Omental fat pad (tissue), 4 donors: Measurements from ENCODE around the gene SOX4. TPM values are rescaled to one million over a fixed set of nuclear protein-coding genes. Genes with fewer than 3 reads are reported as not detected.
"Not testable (repeated sequence)": the region's sequence is repeated elsewhere in the genome, so short reads cannot be mapped to it uniquely, and the experiment has no call there.

Experiments
- ATAC-seq: fragments of 150-250 bp; one replicate; pipeline ENCODE4 v1.9.1; 2016; ENCODE audit warnings: mild to moderate bottlenecking, moderate library complexity; ENCODE audit not compliant: low FRiP score
- DNase-seq: peaks from one replicate; pipeline ENCODE4 v3.0.0-alpha.2; 2019; ENCODE audit warnings: low spot score
- total RNA-seq, 4 donors: library from RNA; depleted of rRNA; stranded (reverse); fragments of >200 nt; gene quantifications; one replicate each; pipeline ENCODE4 v1.1.0, GENCODE V29; 2016
- TF ChIP-seq, protein P1 (sequence below), 3 donors: fragments of 450-650 bp; IDR thresholded peaks; one replicate each; pipeline ENCODE4 v1.5.1; 2016 to 2017; ENCODE audit warnings: antibody characterized with exemption in 3 of 3, mild to moderate bottlenecking in 3 of 3, moderate library complexity in 2 of 3

Gene SOX4
- total RNA-seq, result 10 to 100 TPM in 2 of 4 donors, 1 to 10 TPM in 2; 6.8 to 12.1 (median 9.4) TPM

DNA sequence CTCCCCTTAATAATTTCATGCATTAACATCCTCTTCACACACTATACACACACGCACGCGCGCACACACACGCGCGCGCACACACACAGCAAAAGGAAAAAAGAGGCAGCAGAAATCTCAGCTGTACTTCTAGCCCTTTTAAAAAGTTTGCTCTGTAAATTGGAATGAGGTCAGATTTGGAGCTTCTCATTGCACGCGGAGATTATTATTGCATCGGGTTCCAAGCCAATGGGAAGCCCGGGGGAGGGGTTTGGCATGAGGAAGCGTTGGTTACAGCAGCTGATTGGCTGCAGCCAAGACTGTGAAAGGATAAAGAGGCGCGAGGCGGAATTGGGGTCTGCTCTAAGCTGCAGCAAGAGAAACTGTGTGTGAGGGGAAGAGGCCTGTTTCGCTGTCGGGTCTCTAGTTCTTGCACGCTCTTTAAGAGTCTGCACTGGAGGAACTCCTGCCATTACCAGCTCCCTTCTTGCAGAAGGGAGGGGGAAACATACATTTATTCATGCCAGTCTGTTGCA is at the start of gene SOX4:
Gene SOX4, plus strand, starts transcription at position 340 of the 515 bp plus-strand sequence. CDS start 784 bp downstream, outside the sequence.
- peak; percentile 87 for DNase-seq
- ATAC-seq, result peak; percentile 67
- TF ChIP-seq, protein P1, sequence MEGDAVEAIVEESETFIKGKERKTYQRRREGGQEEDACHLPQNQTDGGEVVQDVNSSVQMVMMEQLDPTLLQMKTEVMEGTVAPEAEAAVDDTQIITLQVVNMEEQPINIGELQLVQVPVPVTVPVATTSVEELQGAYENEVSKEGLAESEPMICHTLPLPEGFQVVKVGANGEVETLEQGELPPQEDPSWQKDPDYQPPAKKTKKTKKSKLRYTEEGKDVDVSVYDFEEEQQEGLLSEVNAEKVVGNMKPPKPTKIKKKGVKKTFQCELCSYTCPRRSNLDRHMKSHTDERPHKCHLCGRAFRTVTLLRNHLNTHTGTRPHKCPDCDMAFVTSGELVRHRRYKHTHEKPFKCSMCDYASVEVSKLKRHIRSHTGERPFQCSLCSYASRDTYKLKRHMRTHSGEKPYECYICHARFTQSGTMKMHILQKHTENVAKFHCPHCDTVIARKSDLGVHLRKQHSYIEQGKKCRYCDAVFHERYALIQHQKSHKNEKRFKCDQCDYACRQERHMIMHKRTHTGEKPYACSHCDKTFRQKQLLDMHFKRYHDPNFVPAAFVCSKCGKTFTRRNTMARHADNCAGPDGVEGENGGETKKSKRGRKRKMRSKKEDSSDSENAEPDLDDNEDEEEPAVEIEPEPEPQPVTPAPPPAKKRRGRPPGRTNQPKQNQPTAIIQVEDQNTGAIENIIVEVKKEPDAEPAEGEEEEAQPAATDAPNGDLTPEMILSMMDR (IDR thresholded peaks at IDR 0.05), result no peak

DNA sequence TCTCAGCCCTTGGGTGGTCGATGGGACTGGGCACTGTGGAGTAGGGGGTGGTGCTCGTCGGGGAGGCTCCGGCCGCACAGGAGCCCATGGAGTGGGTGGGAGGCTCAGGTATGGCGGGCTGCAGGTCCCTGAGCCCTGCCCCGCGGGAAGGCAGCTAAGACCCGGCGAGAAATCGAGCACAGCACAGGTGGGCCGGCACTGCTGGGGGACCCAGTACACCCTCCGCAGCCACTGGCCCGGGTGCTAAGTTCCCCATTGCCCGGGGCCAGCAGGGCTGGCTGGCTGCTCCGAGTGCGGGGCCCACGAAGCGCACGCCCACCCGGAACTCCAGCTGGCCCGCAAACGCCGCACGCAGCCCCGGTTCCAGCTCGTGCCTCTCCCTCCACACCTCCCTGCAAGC is 41.3 kb upstream of the SOX4 start:
- ATAC-seq, DNase-seq: not testable (repeated sequence)

DNA sequence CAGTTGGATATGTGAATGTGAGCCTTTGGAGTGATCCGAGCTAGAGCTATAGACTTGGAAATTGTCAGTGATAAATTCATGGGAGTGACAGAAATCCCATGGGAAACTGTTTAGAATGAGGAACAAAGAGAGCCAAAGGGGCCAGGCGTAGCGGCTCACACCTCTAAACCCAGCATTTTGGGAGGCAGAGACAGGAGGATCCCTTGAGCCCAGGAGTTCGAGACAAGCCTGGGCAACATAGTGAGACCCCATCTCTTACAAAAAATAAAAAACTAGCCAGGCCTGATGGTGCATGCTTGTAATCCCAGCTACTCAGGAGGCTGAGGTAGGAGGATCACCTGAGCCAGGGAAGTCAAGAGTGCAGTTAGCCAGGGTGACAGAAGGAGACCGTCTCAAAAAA is 39.3 kb upstream of the SOX4 start:
- TF ChIP-seq, protein P1 (IDR thresholded peaks at IDR 0.05), result no peak
- DNase-seq, result no peak
- no peak for ATAC-seq

DNA sequence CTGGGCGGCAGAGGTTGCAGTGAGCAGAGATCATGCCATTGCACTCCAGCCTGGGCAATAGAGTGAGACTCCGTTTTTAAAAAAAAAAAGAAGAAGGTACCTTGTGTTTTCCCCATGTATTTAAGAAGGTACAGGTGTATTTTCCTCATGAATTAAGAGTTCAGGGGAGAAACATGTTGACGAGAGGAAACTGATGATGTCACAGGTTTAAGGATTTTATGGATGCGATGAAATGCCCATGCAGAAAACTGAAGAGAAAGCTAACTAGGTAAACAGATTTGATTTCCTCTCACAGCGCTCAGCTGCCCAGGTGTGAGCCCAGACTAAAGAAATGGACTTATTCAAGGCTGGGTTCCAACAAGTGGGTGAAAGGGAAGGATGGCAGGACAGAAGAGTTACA is 38.4 kb upstream of the SOX4 start:
- DNase-seq (no peak), ATAC-seq (no peak)
- TF ChIP-seq, protein P1 (IDR thresholded peaks at IDR 0.05), result no peak

DNA sequence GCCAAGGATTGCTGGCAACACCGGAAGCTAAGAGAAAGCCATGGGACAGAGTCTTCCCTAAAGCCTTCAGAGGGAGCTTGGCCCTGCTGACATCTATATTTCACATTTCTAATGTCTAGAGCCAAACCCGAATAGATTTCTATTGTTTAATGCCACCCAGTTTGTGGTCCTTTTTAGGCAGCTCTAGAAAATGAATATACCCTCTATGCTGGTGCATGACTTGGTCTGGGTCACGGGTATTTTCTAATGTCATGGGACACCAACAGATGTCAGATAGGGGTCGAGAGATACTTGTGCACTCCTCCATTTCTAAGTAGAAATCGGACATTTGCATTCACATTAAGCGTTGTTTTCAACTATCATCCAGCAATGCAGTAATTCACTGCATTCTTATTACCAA is 37.0 kb upstream of the SOX4 start:
- TF ChIP-seq, protein P1 (IDR thresholded peaks at IDR 0.05), result no peak
- ATAC-seq (no peak), DNase-seq (no peak)

DNA sequence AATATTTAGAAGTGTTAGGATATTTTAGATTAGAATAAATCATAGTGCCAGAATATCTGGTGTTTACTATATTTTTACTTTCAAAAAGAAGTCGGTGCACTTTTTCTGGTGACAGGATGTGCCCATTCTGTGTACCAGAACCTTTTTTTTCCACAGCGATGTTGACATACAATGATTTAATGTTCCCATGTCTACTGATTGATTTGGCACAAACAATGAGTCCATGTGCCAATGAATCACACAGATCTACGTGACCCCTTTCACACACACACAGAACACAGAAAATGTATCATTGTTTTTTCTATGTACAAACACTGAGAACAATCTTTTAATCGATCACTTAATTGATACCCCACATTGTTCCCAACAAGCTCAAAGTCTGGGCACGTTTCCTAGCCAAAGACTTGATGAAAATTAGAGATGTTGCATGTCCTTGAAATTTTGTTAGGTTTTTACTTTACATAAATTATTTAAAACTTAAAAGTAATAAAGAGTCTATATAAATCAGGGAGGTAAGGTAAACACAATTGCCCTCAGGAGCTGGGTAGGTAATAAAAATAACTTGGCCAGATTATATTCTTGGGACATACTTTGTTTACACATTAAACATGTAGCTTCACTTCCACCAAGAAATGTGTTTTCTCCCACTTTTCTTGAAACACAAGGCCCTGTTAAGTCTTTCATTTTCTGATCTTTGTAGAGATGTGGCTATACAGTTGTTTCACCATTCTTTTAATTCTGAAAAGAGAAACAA is 36.4 kb upstream of the SOX4 start:
- DNase-seq, result no peak
- ATAC-seq, result no peak
- TF ChIP-seq, protein P1 (IDR thresholded peaks at IDR 0.05), result no peak

DNA sequence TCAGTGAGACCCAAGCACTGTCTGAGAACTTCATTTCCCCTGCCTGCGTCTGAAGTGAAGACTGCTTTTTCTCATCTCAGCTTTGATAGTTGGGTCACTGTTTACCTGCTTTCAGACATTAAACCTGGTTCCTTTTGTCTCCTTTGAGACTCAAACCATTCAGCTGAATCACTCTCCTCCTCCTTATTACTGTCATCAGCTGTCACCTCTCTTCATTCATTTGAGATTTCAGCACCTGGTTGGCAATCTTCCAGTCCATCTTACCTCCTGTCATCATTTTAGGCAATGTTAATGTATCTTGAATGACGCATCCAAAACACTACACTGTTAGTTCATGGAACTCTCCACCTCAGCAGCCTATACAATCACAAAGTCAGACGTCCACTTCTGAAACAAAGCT is 34.3 kb upstream of the SOX4 start:
- ATAC-seq (no peak), DNase-seq (no peak)
- TF ChIP-seq, protein P1 (IDR thresholded peaks at IDR 0.05), result no peak
